Activated effector memory CD4-positive, alpha-beta T cell treated with anti-CD3 and anti-CD28 coated beads, Interleukin-2, amount 50 U/mL, for 16 hours (primary cell): ENCODE data around the gene KCNJ11.

Experiments used
- DNase-seq: peaks from one replicate; pipeline ENCODE4 v3.0.0-alpha.2; 2020

KCNJ11 gene

DNA sequence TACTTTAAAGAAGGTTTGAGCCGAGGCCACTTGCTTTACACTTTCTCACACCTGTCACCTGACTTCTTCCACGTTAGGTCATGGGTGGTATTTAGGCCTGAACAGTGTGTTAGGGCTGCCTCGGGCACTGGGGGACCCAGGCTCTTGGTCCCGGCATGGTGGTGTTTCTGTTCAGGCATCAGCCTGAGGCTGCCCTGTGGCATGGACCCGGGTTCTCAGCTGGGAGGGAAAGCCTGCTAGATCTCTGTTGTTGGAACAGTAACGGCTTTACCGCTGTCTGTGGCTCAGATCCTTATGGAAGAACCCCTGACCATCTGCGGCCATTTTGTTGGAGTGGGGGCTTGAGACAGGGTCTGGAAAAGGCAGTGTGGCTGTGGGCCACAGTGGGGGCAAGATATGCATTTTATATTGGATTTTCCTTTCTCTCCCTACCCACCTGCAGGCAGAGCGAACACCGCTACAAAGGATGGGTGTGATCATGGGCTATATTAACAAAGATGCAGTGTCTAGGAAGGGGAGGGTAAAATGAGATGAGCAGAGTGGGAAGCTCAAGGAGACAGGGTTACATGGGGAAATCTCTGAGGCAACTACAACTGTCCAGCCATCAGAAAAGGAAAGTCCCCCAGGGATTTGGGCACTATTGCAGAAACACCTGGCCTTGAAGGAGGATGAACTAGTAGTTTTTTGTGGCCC is 1.6 kb upstream of the KCNJ11 start:
- DNase-seq: no peak

DNA sequence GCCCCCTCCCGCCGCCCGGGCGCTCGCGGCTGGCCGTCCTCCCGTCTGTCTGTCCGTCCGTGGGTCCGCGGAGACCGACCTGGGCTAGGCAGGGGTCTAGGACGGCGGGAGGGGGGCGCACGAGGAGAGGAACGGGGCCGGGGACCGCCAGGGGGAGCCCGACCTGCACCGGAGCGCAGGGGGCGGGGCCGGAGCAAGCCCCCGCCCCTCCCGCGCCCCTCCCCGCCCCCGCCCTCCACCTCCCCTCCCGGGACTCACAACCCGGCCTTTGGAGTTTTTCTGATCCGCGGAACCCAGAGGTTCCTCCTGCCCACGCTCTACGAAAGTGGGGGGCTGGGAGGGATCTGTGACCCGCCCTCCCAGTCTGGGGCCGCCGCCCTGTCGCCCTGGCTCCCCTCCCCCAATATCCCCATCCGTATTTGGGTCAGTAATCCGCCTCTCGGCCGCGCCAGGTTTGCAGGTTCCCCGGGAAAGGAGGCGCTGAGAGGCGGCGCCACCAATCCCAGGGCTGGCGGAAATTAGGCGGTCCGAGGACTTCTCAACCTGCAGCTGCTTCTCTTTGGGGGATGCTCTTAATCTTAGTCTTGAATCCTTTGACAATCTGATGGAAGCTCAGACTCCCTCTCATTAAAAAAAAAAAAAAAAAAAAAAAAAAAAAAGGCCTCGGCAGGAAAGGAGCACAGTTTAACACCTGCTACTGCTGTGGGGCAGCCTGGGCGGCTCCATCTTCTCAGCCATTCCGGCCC is 925 bp upstream of the KCNJ11 start:
- peak; percentile 94 for DNase-seq

DNA sequence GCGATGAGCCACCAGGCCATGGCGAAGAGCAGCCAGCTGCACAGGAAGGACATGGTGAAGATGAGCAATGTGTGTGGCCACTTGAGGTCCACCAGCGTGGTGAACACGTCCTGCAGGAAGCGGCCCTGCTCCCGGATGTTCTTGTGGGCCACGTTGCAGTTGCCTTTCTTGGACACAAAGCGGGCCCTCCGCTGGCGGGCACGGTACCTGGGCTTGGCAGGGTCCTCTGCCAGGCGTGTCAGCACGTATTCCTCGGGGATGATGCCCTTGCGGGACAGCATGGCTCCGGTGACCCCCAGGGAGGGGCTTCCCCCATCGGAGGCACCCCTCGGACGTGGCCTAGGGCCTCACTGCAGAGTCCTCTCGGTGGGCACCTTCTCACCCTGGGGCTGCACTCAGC is 648 bp downstream of the KCNJ11 start:
- DNase-seq: no peak

DNA sequence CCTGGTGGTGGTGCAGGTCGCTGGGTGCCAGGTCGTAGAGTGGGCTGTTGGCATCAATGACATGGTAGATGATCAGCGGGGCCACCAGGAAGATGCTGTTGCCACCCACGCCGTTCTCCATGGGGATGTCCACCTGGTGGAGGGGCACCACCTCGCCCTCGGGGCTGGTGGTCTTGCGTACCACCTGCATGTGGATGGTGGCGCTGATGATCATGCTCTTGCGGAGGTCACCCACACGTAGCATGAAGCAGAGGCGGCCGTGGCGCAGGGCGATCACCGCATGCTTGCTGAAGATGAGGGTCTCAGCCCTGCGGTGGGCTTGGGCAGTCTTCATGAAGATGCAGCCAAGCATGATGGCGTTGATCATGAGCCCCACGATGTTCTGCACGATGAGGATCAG is 1.2 kb downstream of the KCNJ11 start:
- no peak for DNase-seq

DNA sequence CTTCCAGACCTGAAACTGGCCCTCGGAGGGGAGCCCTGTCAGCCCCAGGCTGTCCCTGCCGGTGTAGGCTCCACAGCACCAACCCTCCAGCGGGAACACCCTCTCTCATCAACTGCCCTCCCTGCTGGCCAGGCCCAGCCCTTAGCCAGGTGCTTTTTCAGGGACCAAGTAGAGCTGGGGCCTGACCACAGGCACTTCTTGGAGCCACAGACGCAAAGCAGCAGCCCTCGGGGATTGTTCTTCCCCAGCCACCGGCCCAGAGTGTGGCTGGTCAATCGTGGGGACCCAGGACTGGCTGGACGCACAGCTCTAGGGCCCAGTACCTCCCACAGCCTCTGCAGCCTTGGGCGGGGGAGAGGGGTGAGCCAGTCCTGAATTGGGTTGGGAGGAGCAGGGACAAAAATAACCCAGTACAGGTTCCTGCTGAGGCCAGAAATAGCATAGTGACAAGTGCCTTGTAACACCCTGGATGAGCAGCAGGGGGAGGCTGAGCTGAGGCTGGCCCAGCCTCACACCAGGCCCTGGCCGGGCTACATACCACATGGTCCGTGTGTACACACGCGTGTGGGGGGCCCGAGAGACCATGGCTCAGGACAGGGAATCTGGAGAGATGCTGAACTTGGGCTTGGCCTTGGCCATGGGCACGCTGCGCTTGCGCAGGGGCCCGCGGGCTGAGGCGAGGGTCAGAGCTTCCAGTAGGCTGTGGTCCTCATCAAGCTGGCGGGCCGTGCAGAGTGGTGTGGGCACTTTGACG is 2.0 kb downstream of the KCNJ11 start:
- DNase-seq: peak; percentile 74

- no peak for DNase-seq
Measured at GRCh38 chr11:17385926-17386325, 2.5 kb downstream of the KCNJ11 start.

DNA sequence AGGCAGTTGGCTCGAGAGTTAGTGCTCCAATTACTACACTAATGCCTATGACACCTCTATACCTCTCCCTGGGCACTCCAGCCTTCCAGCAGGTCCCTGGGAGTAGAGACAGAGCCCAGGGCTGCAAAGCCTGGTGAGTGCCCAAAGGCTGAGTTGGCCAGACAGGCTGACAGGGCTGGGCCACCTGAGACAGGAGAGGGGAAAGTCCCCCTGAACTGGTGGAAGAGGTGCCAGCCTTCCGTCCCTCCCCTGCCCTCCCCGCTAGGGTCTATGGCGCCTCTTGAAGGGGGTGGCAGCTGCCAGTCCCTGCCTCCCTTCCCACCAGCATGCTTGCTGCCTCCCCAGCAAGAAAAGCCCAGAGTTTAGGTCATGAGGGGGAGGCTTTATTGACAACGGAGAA is 3.0 kb downstream of the KCNJ11 start:
- no peak for DNase-seq

GRCh38 chr11:17384002-17384511 is 4.4 kb downstream of the KCNJ11 start:
- peak; percentile 92 for DNase-seq

GRCh38 chr11:17383461-17383860 is 5.0 kb downstream of the KCNJ11 start:
- DNase-seq: no peak

DNA sequence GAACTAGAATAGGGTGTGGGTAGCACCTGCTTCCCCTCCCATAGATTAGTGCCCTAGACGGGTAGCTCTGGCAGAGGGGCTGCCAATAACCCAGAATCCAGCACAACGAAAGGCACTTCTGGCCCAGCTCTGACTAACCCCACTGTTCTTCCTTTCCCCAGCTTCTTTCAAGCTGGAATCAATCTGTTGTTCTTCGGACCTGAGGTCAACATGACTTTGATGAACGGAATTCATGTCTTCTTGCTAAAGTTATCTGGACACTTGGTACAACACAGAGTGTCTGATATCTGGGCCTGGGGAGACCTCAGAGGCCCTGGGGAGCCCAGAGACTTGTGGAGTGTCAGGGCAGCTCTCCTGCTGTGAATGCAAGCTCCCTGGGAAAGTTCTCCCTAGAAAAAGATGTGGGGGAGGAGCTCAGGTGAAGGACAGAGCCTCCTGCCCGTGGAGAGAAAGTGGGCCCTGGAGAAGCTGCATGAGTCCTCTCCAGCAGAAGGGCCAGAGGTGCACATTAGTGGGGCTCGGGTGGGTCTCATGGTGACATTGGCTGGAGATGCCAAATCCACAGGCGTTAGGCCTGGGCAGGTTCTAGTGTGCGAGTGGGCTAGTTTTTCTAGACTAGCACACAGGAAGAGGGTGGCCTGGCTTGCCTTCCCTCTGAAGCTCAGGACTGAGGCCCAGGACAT is 6.3 kb downstream of the KCNJ11 start:
- no peak for DNase-seq

GRCh38 chr11:17381156-17381555 is 7.3 kb downstream of the KCNJ11 start:
- no peak for DNase-seq

- no peak for DNase-seq
Measured at GRCh38 chr11:17379383-17380180, 8.9 kb downstream of the KCNJ11 start.

- no peak for DNase-seq
Measured at GRCh38 chr11:17378655-17379054, 9.8 kb downstream of the KCNJ11 start.

DNA sequence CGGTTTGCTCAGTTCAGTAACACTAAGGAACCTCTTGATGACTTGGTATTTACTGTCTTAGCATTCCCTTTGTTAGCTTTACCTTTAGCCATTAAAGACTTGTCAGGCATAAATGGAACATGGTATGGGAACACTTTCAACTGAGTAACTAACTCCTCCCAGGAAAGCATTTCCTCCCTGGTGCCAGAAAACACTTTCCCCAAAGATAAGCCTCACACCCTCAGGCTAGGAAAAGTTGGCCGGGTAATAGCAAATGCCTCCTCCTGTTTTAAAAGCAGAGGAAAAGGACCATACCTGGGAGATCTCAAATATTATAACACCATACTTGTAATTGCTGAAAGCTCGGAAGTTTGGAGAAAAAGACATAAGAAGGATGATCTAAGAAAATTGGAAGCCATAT is 12.0 kb downstream of the KCNJ11 start:
- DNase-seq: no peak

- DNase-seq: no peak
Measured at GRCh38 chr11:17375547-17375946, 12.9 kb downstream of the KCNJ11 start.

DNA sequence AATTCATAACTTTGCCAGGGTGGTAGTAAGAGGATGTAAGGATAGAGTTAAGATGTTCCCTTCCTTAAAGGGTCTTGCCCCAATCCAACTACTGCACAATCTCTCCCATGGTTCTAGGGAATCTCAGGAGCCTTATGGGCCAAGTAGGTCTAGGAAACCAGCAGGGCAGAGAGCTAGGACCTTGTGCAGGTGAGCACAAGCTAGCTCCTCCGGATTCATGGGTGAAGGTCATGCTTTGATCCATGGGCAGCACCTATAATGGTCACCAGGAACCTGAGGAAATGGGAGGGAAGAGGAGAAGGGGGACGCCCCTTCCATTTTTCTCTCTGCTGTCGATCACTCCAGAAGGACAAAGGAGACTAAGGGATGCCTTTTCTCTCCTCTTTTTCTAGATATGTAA is 16.8 kb downstream of the KCNJ11 start:
- DNase-seq: no peak

- DNase-seq: no peak
Measured at GRCh38 chr11:17369684-17370243, 18.7 kb downstream of the KCNJ11 start.

- DNase-seq: no peak
Measured at GRCh38 chr11:17369094-17369493, 19.4 kb downstream of the KCNJ11 start.

DNA sequence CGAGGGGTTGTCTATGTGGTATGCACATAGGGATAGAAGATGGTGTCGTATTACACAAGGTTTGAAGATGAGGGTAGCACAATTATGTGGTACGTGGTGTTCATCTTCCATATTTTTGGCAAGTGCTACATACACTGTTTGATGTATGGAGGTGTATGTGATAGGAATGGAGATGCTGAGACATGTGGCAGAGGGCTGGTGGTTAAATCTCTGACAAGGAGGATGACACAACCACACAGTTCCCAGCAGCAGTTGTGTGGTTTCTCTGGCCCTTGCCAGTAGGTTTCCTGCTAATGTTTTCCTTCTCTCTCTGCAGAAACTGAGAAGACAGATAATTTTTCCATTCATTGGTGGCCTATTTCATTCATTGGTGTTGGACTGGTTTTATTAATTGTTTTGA is 19.9 kb downstream of the KCNJ11 start:
- DNase-seq: no peak

- DNase-seq: no peak
Measured at GRCh38 chr11:17366495-17366894, 22.0 kb downstream of the KCNJ11 start.

DNA sequence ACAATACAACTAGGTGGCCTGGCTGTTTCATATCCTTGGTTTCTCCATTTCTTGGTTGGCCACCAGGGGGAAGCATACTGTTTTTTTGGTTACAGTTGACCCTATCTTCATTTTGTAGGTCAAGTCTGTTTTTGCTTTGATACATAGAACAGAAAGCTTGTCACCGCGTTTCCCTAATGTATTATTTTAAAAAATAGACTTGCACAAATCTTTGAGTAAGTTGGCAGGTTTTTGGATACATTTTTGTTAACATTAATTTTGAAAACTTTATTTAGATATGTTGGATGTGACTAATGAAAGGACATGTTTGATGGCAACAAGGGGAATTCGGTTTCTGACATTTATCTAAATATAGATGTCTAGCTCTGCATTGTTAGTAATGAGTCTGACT is 33.9 kb downstream of the KCNJ11 start:
- DNase-seq: peak; percentile 75
